NCI-H510A (cell line): ENCODE measurements around the gene EXPH5.

ENCODE experiments used
- DNase-seq: peaks from one replicate; lab custom pipeline; 2025; lab: John Stamatoyannopoulos, UW

EXPH5 gene

GRCh38 chr11:108511851-108512474 is 81.6 kb downstream of the EXPH5 start:
- no peak for DNase-seq

GRCh38 chr11:108508653-108509593 is 84.6 kb downstream of the EXPH5 start:
- no peak for DNase-seq

- DNase-seq = no peak
Measured at GRCh38 chr11:108501396-108501795, 92.2 kb downstream of the EXPH5 start.

- DNase-seq = no peak
Measured at GRCh38 chr11:108500721-108501120, 92.8 kb downstream of the EXPH5 start.

- no peak for DNase-seq
Measured at GRCh38 chr11:108500169-108500568, 93.4 kb downstream of the EXPH5 start.

- DNase-seq = no peak
Measured at GRCh38 chr11:108498816-108499408, 94.7 kb downstream of the EXPH5 start.

- DNase-seq = peak; percentile 54
Measured at GRCh38 chr11:108498046-108498815, 95.3 kb downstream of the EXPH5 start, which contains the start of gene POGLUT3. POGLUT3 (minus strand) TSS chr11:108498384; CDS start chr11:108498366, 18 bp downstream.

GRCh38 chr11:108497317-108498045 is 96.1 kb downstream of the EXPH5 start:
- DNase-seq = peak; percentile 65

- no peak for DNase-seq
Measured at GRCh38 chr11:108496643-108497256, 96.8 kb downstream of the EXPH5 start.

- DNase-seq = no peak
Measured at GRCh38 chr11:108495326-108495725, 98.2 kb downstream of the EXPH5 start.

- no peak for DNase-seq
Measured at GRCh38 chr11:108494182-108494581, 99.4 kb downstream of the EXPH5 start.

- no peak for DNase-seq
Measured at GRCh38 chr11:108491936-108492335, 101.6 kb downstream of the EXPH5 start.

- DNase-seq = no peak
Measured at GRCh38 chr11:108486828-108487227, 106.7 kb downstream of the EXPH5 start.

GRCh38 chr11:108486331-108486730 is 107.2 kb downstream of the EXPH5 start:
- no peak for DNase-seq

GRCh38 chr11:108483163-108483562 is 110.4 kb downstream of the EXPH5 start:
- no peak for DNase-seq

- no peak for DNase-seq
Measured at GRCh38 chr11:108474664-108475463, 118.7 kb downstream of the EXPH5 start.

- DNase-seq = no peak
Measured at GRCh38 chr11:108472681-108473080, 120.9 kb downstream of the EXPH5 start.

- DNase-seq = no peak
Measured at GRCh38 chr11:108468478-108468864, 125.1 kb downstream of the EXPH5 start.

GRCh38 chr11:108467091-108467823 is 126.3 kb downstream of the EXPH5 start, which contains the start of gene C11orf65:
C11orf65 (minus strand) TSS chr11:108467529; CDS start chr11:108461559, 5,970 bp downstream.
- DNase-seq = peak; percentile 89
